PFSK-1 (cell line): ENCODE data around the gene TTF2.

Experiments
- POLR2AphosphoS5 ChIP-seq: IDR thresholded peaks from 2 replicates; pipeline ENCODE4 v1.6.1; 2012; ENCODE audit warnings: low read depth, mild to moderate bottlenecking, control low read depth, low read length, moderate library complexity
- SIN3A ChIP-seq: IDR thresholded peaks from 2 replicates; pipeline ENCODE4 v1.6.1; 2012; ENCODE audit warnings: mild to moderate bottlenecking, low read length, moderate library complexity, borderline replicate concordance; ENCODE audit not compliant: insufficient read depth
- TAF1 ChIP-seq: IDR thresholded peaks from 2 replicates; pipeline ENCODE4 v1.6.1; 2012; ENCODE audit warnings: low read length, control low read depth, borderline replicate concordance; ENCODE audit not compliant: insufficient read depth
- TF ChIP-seq, protein P1 (sequence below), 2 experiments: IDR thresholded peaks; 2 replicates each; pipeline versions ENCODE4 v1.6.1 to v1.8.0; 2011 to 2012; ENCODE audit warnings: low read depth in 2 of 2, low read length in 2 of 2, control low read depth in 1 of 2, inconsistent platforms in 1 of 2, mild to moderate bottlenecking in 1 of 2, moderate library complexity in 1 of 2; ENCODE audit not compliant: insufficient read depth in 1 of 2

DNA sequence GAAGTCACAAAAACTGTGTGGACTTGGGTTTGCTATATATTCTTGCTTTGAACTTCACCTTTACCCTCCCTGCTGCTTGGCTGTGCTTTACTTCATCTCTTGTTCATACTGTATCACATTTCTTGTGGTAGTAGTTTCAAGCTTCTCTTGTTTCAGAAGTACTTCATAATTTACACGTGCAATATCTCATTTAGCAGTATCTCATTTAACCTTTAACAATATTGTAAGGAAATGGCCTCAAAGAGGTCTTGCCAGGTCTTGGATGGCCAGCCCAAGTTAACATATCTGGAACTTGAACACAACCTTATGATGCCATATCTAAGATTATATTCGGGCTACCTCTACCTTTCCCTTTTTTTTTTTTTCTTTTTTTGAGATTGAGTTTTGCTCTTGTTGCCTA, 63.1 kb downstream of the TTF2 start:
- TF ChIP-seq POLR2AphosphoS5 (no peak), SIN3A (no peak), TAF1 (no peak)
- TF ChIP-seq, protein P1, sequence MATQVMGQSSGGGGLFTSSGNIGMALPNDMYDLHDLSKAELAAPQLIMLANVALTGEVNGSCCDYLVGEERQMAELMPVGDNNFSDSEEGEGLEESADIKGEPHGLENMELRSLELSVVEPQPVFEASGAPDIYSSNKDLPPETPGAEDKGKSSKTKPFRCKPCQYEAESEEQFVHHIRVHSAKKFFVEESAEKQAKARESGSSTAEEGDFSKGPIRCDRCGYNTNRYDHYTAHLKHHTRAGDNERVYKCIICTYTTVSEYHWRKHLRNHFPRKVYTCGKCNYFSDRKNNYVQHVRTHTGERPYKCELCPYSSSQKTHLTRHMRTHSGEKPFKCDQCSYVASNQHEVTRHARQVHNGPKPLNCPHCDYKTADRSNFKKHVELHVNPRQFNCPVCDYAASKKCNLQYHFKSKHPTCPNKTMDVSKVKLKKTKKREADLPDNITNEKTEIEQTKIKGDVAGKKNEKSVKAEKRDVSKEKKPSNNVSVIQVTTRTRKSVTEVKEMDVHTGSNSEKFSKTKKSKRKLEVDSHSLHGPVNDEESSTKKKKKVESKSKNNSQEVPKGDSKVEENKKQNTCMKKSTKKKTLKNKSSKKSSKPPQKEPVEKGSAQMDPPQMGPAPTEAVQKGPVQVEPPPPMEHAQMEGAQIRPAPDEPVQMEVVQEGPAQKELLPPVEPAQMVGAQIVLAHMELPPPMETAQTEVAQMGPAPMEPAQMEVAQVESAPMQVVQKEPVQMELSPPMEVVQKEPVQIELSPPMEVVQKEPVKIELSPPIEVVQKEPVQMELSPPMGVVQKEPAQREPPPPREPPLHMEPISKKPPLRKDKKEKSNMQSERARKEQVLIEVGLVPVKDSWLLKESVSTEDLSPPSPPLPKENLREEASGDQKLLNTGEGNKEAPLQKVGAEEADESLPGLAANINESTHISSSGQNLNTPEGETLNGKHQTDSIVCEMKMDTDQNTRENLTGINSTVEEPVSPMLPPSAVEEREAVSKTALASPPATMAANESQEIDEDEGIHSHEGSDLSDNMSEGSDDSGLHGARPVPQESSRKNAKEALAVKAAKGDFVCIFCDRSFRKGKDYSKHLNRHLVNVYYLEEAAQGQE (IDR thresholded peaks at IDR 0.05; ENCODE audit: insufficient read depth in 1 of 2, low read depth in 2 of 2, low read length in 2 of 2), result no peak
